GM18526 (cell line): ENCODE measurements around the gene VEPH1.

Experiments
- POLR2A ChIP-seq: IDR thresholded peaks from 3 replicates; pipeline ENCODE4 v1.6.1; 2011; ENCODE audit not compliant: insufficient read length; ENCODE audit errors: extremely low read depth

The VEPH1 gene

DNA sequence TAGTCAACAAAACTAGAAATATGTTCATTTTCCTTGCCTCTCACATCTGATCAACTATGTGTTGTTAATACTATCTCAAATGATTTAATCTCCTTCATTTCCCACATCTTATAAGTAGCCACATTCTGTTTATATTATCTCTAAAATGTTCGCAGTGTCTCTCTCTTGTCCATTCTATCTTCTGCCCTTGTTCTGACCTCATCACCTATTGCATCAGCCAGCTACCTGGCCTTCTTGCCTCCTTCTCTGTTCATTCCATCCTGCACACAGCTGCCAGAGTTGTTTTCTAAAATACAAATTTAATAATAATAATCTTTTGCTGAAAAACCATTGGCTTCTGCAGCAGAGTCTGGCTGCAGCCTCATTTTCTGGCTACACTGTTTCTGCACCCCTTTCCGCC, 267.9 kb downstream of the VEPH1 start:
- no peak for TF ChIP-seq POLR2A

DNA sequence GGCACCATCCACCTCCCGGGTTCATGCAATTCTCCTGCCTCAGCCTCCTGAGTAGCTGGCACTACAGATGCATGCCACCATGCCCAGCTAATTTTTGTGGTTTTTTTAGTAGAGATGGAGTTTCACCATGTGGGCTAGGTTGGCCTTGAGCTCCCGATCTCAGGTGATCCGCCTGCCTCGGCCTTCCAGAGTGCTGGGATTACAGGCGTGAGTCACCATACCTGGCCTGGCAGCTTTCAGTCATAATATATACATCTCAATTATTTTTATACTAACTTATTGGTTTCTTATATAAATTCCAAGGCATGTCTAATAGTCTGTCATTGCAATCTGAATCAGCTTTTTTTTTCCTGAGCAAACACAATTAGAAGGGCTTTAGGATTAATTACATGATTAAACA, 269.3 kb downstream of the VEPH1 start:
- no peak for TF ChIP-seq POLR2A

DNA sequence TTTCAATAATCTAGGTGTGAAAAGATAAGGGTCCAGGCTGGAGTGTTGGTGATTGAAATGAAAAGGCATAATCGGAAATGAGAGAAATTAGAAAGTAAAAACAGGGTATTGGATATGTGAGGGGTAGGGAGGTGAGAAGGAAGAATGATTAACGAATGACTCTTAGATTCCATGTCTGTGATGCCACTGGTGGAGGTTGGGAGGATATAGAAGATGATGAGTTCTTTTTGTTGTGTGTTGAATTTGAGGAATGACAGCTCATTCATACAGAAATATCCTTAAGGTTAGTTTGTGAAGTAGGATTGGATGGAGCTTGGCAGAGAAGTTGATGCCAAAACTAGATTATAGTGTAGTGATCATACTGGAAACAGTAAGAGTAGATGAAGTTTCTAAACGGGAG, 271.1 kb downstream of the VEPH1 start:
- TF ChIP-seq POLR2A: no peak

DNA sequence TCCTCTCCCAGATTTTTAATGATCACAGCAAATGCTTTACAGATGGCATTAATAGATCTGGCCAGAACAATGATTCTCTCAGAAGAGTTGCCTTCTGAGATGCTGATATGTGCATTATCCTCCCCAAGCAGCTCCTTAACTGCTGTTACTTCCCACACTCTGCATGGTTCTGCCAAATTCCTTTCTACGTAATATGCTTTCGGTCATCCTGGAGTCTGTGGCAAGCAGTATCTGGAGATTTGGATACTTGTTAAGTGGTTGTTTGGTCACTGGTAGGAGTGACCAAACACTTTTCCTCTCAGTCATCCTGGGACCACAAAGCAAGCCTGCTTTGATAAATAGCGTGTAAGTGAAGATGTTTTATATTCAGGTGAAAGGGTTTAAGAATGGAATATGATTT, 272.1 kb downstream of the VEPH1 start:
- TF ChIP-seq POLR2A: no peak

DNA sequence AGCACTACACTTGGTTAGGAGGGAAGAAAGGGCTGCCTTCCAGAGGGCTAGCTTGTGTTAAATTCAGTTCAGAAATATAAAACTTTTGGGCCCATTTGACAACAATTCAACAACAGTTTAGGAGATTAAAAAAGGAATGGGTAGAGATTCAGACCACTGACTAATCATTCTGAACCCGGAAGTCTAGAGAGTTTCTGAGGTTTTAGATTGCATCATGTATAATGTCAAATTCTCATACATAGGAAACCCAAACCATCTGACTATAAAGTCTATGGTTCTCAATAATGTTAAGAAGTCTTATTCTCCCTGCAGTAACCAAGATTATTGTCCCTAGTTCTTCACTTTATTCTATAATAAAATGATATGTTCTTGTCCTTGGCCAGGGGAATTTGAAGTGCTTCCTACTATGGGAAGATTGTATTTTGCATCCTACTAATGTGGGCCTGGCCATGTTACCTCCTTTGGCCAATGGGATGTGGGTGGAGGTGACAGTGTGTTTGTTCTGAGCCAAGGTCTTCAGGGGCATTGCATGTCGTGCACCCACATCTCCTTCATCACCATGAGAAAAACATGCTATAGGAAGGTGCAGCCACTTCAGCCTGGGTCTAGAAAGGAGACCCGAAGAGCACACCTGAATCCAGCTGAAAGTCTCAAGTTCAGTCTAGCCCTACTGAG, 276.9 kb downstream of the VEPH1 start:
- no peak for TF ChIP-seq POLR2A

DNA sequence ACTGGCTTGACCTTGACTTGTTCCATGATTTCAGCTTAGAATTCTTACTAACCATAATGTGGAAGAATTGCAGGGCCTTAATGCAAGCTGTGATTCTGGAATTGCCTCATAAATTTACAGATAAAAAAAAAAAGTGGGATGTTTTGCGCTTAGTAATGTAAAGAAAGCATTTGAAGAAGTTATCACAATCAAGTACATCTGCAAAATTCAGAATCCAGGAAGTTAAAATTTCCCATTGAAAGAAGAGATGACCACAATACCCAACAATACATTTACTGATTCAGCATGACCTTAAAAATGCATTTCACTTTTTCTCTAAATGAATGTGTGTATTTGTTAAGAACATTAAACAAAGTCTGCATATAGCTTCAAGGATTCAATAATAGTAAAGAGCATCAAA, 278.2 kb downstream of the VEPH1 start:
- TF ChIP-seq POLR2A: no peak

DNA sequence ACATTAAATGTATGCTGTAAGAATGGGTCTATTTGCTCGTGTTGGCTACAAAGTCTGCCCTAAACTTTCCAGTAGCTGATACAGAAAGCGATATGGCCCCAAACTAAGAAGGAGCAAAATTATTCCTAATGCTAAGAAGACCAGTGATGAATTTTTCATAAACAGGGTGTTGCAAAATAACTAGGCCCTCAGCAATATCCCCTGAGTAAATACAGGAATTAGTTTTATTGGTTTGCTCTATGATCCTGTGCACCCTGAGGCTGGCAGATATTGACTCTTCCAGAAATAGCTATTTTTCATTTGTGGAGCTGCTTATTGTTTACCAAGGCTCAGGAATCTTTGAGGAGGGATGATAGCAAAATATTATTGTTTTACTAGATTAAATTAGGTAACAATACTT, 282.3 kb downstream of the VEPH1 start:
- no peak for TF ChIP-seq POLR2A

DNA sequence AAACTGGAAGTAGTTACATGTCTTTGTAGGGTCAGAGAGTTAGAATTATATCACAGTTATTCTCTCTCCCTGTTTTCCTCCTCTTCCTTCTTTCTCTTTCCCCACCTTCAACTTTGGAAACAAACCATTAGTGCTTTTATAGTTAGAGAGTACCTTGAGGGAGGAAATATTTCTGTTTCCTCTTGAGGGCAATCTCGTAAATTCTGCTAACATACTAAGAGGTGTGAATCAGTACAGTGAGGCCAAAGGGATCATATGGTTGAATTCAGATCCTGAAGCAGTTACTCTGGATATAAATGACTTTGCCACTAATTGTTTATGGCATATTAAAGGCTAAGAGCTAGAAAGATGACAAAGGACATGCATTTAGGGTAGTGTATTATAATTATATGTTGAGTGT, 283.0 kb downstream of the VEPH1 start:
- no peak for TF ChIP-seq POLR2A

DNA sequence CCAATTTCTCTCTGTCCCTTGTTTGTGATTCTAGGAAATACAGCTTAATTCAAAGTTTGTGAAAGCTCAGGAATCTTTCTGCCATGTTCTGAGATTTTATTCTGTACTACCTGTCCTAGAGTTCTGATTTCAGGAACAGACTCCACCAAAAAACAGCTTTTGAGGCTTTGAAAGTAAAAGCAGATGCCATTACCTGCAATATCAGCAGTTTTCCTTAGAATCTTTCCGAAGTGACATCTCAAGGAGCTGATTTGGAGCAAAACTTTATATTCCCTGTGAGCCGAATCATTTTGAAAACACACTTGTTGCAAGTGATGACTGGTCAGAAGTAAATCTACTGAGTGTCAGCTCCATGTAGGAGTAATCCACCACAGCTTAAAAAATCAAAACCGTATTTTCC, 284.0 kb downstream of the VEPH1 start:
- TF ChIP-seq POLR2A: no peak
